Calu3 (cell line): Measurements from ENCODE around the gene SHLD2. TPM values are rescaled to one million over a fixed set of nuclear protein-coding genes. Genes with fewer than 3 reads are reported as not detected.
"Not testable (repeated sequence)": the region's sequence is repeated elsewhere in the genome, so short reads cannot be mapped to it uniquely, and the experiment has no call there.

Source experiments
- BruUV-seq: library from RNA; stranded (reverse); fragments of 400-500 nt; replicated peaks from 2 replicates; lab custom pipeline; 2021; lab: Mats Ljungman, UMichigan
- CTCF ChIA-PET: fragments of 300-600 bp; sonication (Branson Sonifier 250); formaldehyde crosslinking; loops from one replicate; lab custom pipeline; 2022; ENCODE audit warnings: antibody characterized with exemption; lab: Charles Lee
- DNase-seq: peaks from one replicate; pipeline ENCODE4 v3.0.0; 2022
- H3K27ac Mint-ChIP-seq: one replicate; pipeline ENCODE4 v1.8.0; 2022; ENCODE audit warnings: mixed read lengths; ENCODE audit not compliant: unreplicated experiment
- H3K27me3 Mint-ChIP-seq: one replicate; pipeline ENCODE4 v1.8.0; 2022; ENCODE audit warnings: mixed read lengths; ENCODE audit not compliant: unreplicated experiment
- H3K36me3 Mint-ChIP-seq: one replicate; pipeline ENCODE4 v1.8.0; 2022; ENCODE audit warnings: mild to moderate bottlenecking, moderate library complexity, mixed read lengths; ENCODE audit not compliant: insufficient read depth, unreplicated experiment
- H3K4me1 Mint-ChIP-seq: one replicate; pipeline ENCODE4 v1.8.0; 2022; ENCODE audit warnings: mild to moderate bottlenecking, low read depth, mixed read lengths; ENCODE audit not compliant: unreplicated experiment
- H3K4me3 Mint-ChIP-seq: one replicate; pipeline ENCODE4 v1.8.0; 2022; ENCODE audit warnings: mild to moderate bottlenecking, low read depth, moderate library complexity, mixed read lengths; ENCODE audit not compliant: unreplicated experiment
- H3K9me3 Mint-ChIP-seq: one replicate; pipeline ENCODE4 v1.8.0; 2022; ENCODE audit warnings: low read depth, mixed read lengths; ENCODE audit not compliant: unreplicated experiment
- intact Hi-C: fragments of 100-400 bp; cut with micrococcal nuclease; formaldehyde crosslinking; loops from one replicate; pipeline ENCODE4 v1.10.0; 2022; ENCODE audit not compliant: unreplicated experiment
- total RNA-seq: library from RNA; stranded (reverse); gene quantifications from 2 replicates; pipeline ENCODE4 v1.2.3, GENCODE V29; 2022

SHLD2 gene
- total RNA-seq, 1 experiment from 2014 or later = 11.5 TPM

- H3K4me3 Mint-ChIP-seq, intact Hi-C loops, DNase-seq, H3K36me3 Mint-ChIP-seq, CTCF ChIA-PET, H3K27ac Mint-ChIP-seq, H3K4me1 Mint-ChIP-seq, H3K9me3 Mint-ChIP-seq, BruUV-seq, H3K27me3 Mint-ChIP-seq: not testable (repeated sequence)
Observed at GRCh38 chr10:87225148-87225547, 130.1 kb downstream of the SHLD2 start, which contains the start of gene NUTM2A. Gene NUTM2A, plus strand, starts transcription at chr10:87225448. Its CDS starts 383 bp downstream, at chr10:87225831.

GRCh38 chr10:87228247-87228646 lies 133.2 kb downstream of the SHLD2 start:
- BruUV-seq, CTCF ChIA-PET, H3K4me1 Mint-ChIP-seq, DNase-seq, H3K36me3 Mint-ChIP-seq, intact Hi-C loops, H3K4me3 Mint-ChIP-seq, H3K9me3 Mint-ChIP-seq, H3K27ac Mint-ChIP-seq, H3K27me3 Mint-ChIP-seq: not testable (repeated sequence)

- H3K4me1 Mint-ChIP-seq, BruUV-seq, H3K9me3 Mint-ChIP-seq, intact Hi-C loops, H3K27ac Mint-ChIP-seq, DNase-seq, H3K27me3 Mint-ChIP-seq, H3K4me3 Mint-ChIP-seq, CTCF ChIA-PET, H3K36me3 Mint-ChIP-seq: not testable (repeated sequence)
Observed at GRCh38 chr10:87229211-87229610, 134.2 kb downstream of the SHLD2 start.

- H3K4me3 Mint-ChIP-seq, BruUV-seq, H3K9me3 Mint-ChIP-seq, H3K27ac Mint-ChIP-seq, DNase-seq, H3K36me3 Mint-ChIP-seq, CTCF ChIA-PET, H3K27me3 Mint-ChIP-seq, intact Hi-C loops, H3K4me1 Mint-ChIP-seq: not testable (repeated sequence)
Observed at GRCh38 chr10:87234854-87235253, 139.8 kb downstream of the SHLD2 start.

GRCh38 chr10:87237244-87237643 lies 142.2 kb downstream of the SHLD2 start:
- H3K4me1 Mint-ChIP-seq, H3K4me3 Mint-ChIP-seq, H3K9me3 Mint-ChIP-seq, H3K27me3 Mint-ChIP-seq, BruUV-seq, DNase-seq, H3K36me3 Mint-ChIP-seq, CTCF ChIA-PET, intact Hi-C loops, H3K27ac Mint-ChIP-seq: not testable (repeated sequence)

GRCh38 chr10:87239346-87239808 lies 144.4 kb downstream of the SHLD2 start:
- intact Hi-C loops, H3K36me3 Mint-ChIP-seq, CTCF ChIA-PET, H3K4me1 Mint-ChIP-seq, H3K4me3 Mint-ChIP-seq, DNase-seq, H3K27me3 Mint-ChIP-seq, H3K27ac Mint-ChIP-seq, BruUV-seq, H3K9me3 Mint-ChIP-seq: not testable (repeated sequence)

Other genes with a start within 250 kb of the SHLD2 start
- 0.83 TPM in 1 of 2 replicates, not detected in the other for gene MMRN2, start 137.6 kb upstream of the SHLD2 start, total RNA-seq
- gene SNCG, start 136.6 kb upstream of the SHLD2 start, total RNA-seq = 7.2 and 11.3 TPM in 2 replicates
- 2.2 TPM in 1 of 2 replicates, not detected in the other for gene ADIRF, start 126.7 kb upstream of the SHLD2 start, total RNA-seq
- gene FAM25A, start 74.9 kb upstream of the SHLD2 start, total RNA-seq = not detected in 2 replicates
- gene GLUD1, start 363 bp upstream of the SHLD2 start, total RNA-seq = 60.2 and 70.8 TPM in 2 replicates
- 1.0 and 1.1 TPM in 2 replicates for gene NUTM2A, start 130.2 kb downstream of the SHLD2 start, total RNA-seq